ENCODE data around the gene ELMOD3. TPM values are rescaled to one million over a fixed set of nuclear protein-coding genes. Genes with fewer than 3 reads are reported as not detected.
"Not testable (repeated sequence)": the region's sequence is repeated elsewhere in the genome, so short reads cannot be mapped to it uniquely, and the experiment has no call there.

Gene ELMOD3
- total and polyA plus RNA-seq, 9 of the 15 experiments (the other 6 are each of a cell fraction or from before 2014, with no cell fraction given): 2.7 to 18.7 (median 11.6) TPM

DNA sequence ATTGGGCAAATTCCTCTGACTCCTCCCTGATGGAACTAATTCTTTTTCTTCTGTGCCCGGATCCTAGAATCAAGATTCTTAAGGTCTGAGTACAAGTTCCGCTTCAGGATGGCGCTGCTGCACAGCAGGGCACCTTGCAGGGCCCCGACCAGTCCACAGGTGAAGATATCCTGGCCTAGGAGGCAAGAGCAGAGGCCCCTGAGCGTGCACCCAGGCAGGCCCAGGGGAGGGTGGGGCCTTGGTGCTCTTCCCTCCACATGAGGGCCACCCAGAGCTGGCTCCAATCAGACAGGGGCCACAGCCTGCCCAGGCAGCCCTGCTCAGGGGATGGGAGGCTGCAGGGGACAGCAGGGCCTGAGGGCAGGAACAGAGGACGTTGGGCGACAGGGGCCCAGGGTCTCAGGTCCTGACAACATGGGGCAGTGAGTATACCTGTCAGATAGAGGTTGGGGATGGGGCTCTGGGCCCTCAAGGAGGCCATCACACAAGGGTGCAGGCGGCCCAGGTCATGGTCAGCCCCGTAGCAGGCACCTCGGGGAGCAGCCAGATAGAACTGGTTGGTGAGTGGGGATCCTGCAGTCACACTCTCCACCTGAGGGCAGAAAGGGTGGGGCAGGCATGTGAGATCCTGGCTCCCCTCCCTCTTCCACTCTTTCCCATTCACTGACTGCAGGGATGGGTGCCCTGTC is 11.2 kb upstream of the ELMOD3 start:
- peak; percentile 30; the same call in 2 of the 3 replicates for ATAC-seq
- intact Hi-C loops (cut with micrococcal nuclease); H2AFZ ChIP-seq (ENCODE audit: low read depth, low read length); in situ Hi-C loops (cut with MboI); BruUV-seq (replicated peaks); H3K27me3 ChIP-seq (ENCODE audit: control insufficient read depth in 2 of 2, insufficient read depth in 2 of 2, low read length in 2 of 2); H4K20me1 ChIP-seq (replicated peaks; ENCODE audit: control insufficient read depth, insufficient read depth, low read length); H3K9ac ChIP-seq (ENCODE audit: insufficient read depth in 1 of 2, low read depth in 2 of 2, low read length in 2 of 2); CTCF ChIA-PET (ENCODE audit: low intra/inter-chr PET ratio); H3K79me2 ChIP-seq (ENCODE audit: control insufficient read depth, insufficient read depth, low read length); H3K4me2 ChIP-seq (ENCODE audit: insufficient read depth, low read length); DNase-seq (ENCODE audit: extremely low read depth in 1 of 4, low spot score in 3 of 4); H3K27ac ChIP-seq (ENCODE audit: extremely low read depth, low read depth, low read length); H3K4me3 ChIP-seq; H3K9me1 ChIP-seq (ENCODE audit: control insufficient read depth, insufficient read depth, low read length); H3K4me1 ChIP-seq (replicated peaks in 1 of 2; ENCODE audit: control insufficient read depth in 2 of 2, insufficient read depth in 2 of 2, low read length in 2 of 2); H3K9me3 ChIP-seq (replicated peaks; ENCODE audit: control insufficient read depth, insufficient read depth, low read depth, low read length); FAIRE-seq: not testable (repeated sequence)
- H3K36me3 ChIP-seq (ENCODE audit: control insufficient read depth, insufficient read depth, low read length): peaks cover 27% of the 10 kb centered on the region; the same call in 1 of the 3 replicates
- WGBS (ENCODE audit: insufficient coverage, low coverage, missing lambda C conversion rate): 94% methylated on average over 5 of the region's 10 CpGs
- POLR2A ChIA-PET: interaction anchor here (1.0 to 2.0 kb wide), 3 partner anchors 11 to 23 kb away, joined by 3 to 6 read pairs (median 4); partner anchors contain the start of genes ELMOD3 and RETSAT

- Histone ChIP-seq H3K79me2 (ENCODE audit: control insufficient read depth, insufficient read depth, low read length) (no peaks in the 10 kb centered on the region), H3K4me3 (no peak overlapping the region), H3K27me3 (ENCODE audit: control insufficient read depth in 2 of 2, insufficient read depth in 2 of 2, low read length in 2 of 2) (no peaks in the 10 kb centered on the region; a peak in 1 of 5 replicates), H3K4me2 (ENCODE audit: insufficient read depth, low read length) (no peak overlapping the region), H2AFZ (ENCODE audit: low read depth, low read length) (no peak overlapping the region), H3K9me3 (replicated peaks; ENCODE audit: control insufficient read depth, insufficient read depth, low read depth, low read length) (no peaks in the 10 kb centered on the region), H3K27ac (ENCODE audit: extremely low read depth, low read depth, low read length) (no peak overlapping the region), H4K20me1 (replicated peaks; ENCODE audit: control insufficient read depth, insufficient read depth, low read length) (no peaks in the 10 kb centered on the region), H3K36me3 (ENCODE audit: control insufficient read depth, insufficient read depth, low read length) (peaks cover 32% of the 10 kb centered on the region; the same call in 1 of the 3 replicates), H3K9ac (ENCODE audit: insufficient read depth in 1 of 2, low read depth in 2 of 2, low read length in 2 of 2) (peak overlapping the region in 1 of 2 experiments; percentile 10; a peak in 1 of 4 replicates), H3K4me1 (replicated peaks in 1 of 2; ENCODE audit: control insufficient read depth in 2 of 2, insufficient read depth in 2 of 2, low read length in 2 of 2) (no peaks in the 10 kb centered on the region; a peak in 1 of 5 replicates), H3K9me1 (ENCODE audit: control insufficient read depth, insufficient read depth, low read length) (no peaks in the 10 kb centered on the region)
- ATAC-seq: no peak
- in situ Hi-C loops (cut with MboI) (no loop called here), intact Hi-C loops (cut with micrococcal nuclease) (no loop called here)
- BruUV-seq (replicated peaks): no TSS peak
- WGBS (ENCODE audit: insufficient coverage, low coverage, missing lambda C conversion rate): 86% methylated on average over 14 of the region's 14 CpGs
- DNase-seq (ENCODE audit: extremely low read depth in 1 of 4, low spot score in 3 of 4): no peak
- FAIRE-seq: peak; percentile 26
- ChIA-PET CTCF (ENCODE audit: low intra/inter-chr PET ratio) (no interaction called here), POLR2A (interaction anchor here (1.3 to 2.6 kb wide), 2 partner anchors 10 to 16 kb away, joined by 4 to 11 read pairs; partner anchors contain the start of genes ELMOD3 and RETSAT)
- TF ChIP-seq NCOA2 (IDR thresholded peaks at IDR 0.05; ENCODE audit: partially characterized antibody in 2 of 2) (no peak), STAG1 (CRISPR knock-in tag; IDR thresholded peaks at IDR 0.05; ENCODE audit: borderline replicate concordance) (no peak), C11orf30 (IDR thresholded peaks at IDR 0.05; ENCODE audit: low read depth) (no peak), ZBTB17 (CRISPR knock-in tag; IDR thresholded peaks at IDR 0.05) (no peak), BRF1 (IDR thresholded peaks at IDR 0.05; ENCODE audit: borderline replicate concordance, extremely low read depth, insufficient read length) (no peak), EP300 (IDR thresholded peaks at IDR 0.05; ENCODE audit: low read length) (no peak), RBFOX2 (IDR thresholded peaks at IDR 0.05; ENCODE audit: low read depth, low read length) (no peak), FOXA1 (IDR thresholded peaks at IDR 0.05; ENCODE audit: borderline replicate concordance) (no peak), ARHGAP35 (IDR thresholded peaks at IDR 0.05; ENCODE audit: partially characterized antibody) (no peak), ZNF76 (CRISPR knock-in tag; IDR thresholded peaks at IDR 0.05; ENCODE audit: borderline replicate concordance) (no peak)
- TF ChIP-seq, protein P1, sequence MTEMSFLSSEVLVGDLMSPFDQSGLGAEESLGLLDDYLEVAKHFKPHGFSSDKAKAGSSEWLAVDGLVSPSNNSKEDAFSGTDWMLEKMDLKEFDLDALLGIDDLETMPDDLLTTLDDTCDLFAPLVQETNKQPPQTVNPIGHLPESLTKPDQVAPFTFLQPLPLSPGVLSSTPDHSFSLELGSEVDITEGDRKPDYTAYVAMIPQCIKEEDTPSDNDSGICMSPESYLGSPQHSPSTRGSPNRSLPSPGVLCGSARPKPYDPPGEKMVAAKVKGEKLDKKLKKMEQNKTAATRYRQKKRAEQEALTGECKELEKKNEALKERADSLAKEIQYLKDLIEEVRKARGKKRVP (CRISPR knock-in tag; IDR thresholded peaks at IDR 0.05): no peak
- TF ChIP-seq, protein P2, sequence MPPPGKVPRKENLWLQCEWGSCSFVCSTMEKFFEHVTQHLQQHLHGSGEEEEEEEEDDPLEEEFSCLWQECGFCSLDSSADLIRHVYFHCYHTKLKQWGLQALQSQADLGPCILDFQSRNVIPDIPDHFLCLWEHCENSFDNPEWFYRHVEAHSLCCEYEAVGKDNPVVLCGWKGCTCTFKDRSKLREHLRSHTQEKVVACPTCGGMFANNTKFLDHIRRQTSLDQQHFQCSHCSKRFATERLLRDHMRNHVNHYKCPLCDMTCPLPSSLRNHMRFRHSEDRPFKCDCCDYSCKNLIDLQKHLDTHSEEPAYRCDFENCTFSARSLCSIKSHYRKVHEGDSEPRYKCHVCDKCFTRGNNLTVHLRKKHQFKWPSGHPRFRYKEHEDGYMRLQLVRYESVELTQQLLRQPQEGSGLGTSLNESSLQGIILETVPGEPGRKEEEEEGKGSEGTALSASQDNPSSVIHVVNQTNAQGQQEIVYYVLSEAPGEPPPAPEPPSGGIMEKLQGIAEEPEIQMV (tag; conservative IDR thresholded peaks at IDR 0.05; ENCODE audit: low read depth): no peak
These were observed 10.1 kb upstream of the ELMOD3 start for GRCh38 chr2:85344356-85344954.

All from K562 (cell line).